Endothelial cell of umbilical vein (primary cell): ENCODE data around the gene MOAP1. TPM values are rescaled to one million over a fixed set of nuclear protein-coding genes. Genes with fewer than 3 reads are reported as not detected.
A peak's percentile ranks its signal among the peaks of the same experiment; 100 is the strongest.

Experiments used
- BruUV-seq: library from RNA; stranded (reverse); fragments of 400-500 nt; replicated peaks from 2 replicates; lab custom pipeline; 2021; lab: Mats Ljungman, UMichigan
- CTCF ChIA-PET: fragments of 300-600, 350-600 bp; sonication (Branson Sonifier 250); formaldehyde crosslinking; loops from one replicate; lab custom pipeline; 2021; ENCODE audit warnings: antibody characterized with exemption, inconsistent platforms; lab: Charles Lee
- POLR2A ChIA-PET: fragments of 300-600, 350-600 bp; sonication (Branson Sonifier 250); formaldehyde crosslinking; loops from one replicate; lab custom pipeline; 2021; ENCODE audit warnings: antibody characterized with exemption, inconsistent platforms; lab: Charles Lee
- DNase-seq: peaks from one replicate; pipeline ENCODE4 v3.0.0-alpha.2; 2011; ENCODE audit warnings: low read depth, low spot score
- FAIRE-seq: peaks from 2 replicates; lab custom pipeline; 2011; peaks lifted over from hg19 to GRCh38; lab: Jason Lieb, UNC
- H2AFZ ChIP-seq: 2 replicates; pipeline ENCODE4 v1.6.0; 2012; ENCODE audit warnings: low read depth, low read length, control low read depth, inconsistent platforms
- H3K27ac ChIP-seq: 2 replicates; pipeline ENCODE4 v1.5.1; 2011; ENCODE audit warnings: low read depth, mild to moderate bottlenecking, control low read depth, low read length, moderate library complexity; ENCODE audit not compliant: insufficient read depth
- H3K27me3 ChIP-seq, 2 experiments: 2 replicates each; pipeline versions ENCODE4 v1.6.0 to v1.6.1; 2011; ENCODE audit warnings: low read length in 2 of 2, mixed read lengths in 1 of 2; ENCODE audit not compliant: control insufficient read depth in 2 of 2, insufficient read depth in 2 of 2
- H3K36me3 ChIP-seq, 2 experiments: 2 replicates in 1 of 2; 3 replicates in 1 of 2; pipeline ENCODE4 v1.5.1; 2011; ENCODE audit warnings: low read length in 2 of 2, mild to moderate bottlenecking in 1 of 2, moderate library complexity in 1 of 2; ENCODE audit not compliant: control insufficient read depth in 2 of 2, insufficient read depth in 2 of 2; ENCODE audit errors: extremely low read depth in 1 of 2
- H3K4me1 ChIP-seq: 3 replicates; pipeline ENCODE4 v1.5.1; 2011; ENCODE audit warnings: mild to moderate bottlenecking, low read length; ENCODE audit not compliant: control insufficient read depth, insufficient read depth; ENCODE audit errors: extremely low read depth
- H3K4me2 ChIP-seq: 2 replicates; pipeline ENCODE4 v1.6.1; 2011; ENCODE audit warnings: low read length, control low read depth, mixed read lengths; ENCODE audit not compliant: insufficient read depth
- H3K4me3 ChIP-seq, 3 experiments: fragments of 200-600 bp in 1 of 3; sonication (generic), shearing (Covaris generic) in 1 of 3; replicated peaks in 1 of 3; 2 replicates each; pipeline ENCODE4 v1.5.1; 2011 to 2016; ENCODE audit warnings: control low read depth in 3 of 3, low read length in 3 of 3, mild to moderate bottlenecking in 2 of 3, inconsistent platforms in 1 of 3, low read depth in 1 of 3, moderate library complexity in 1 of 3; ENCODE audit not compliant: insufficient read depth in 1 of 3
- H3K79me2 ChIP-seq: 2 replicates; pipeline ENCODE4 v1.6.0; 2012; ENCODE audit warnings: low read length, inconsistent platforms; ENCODE audit not compliant: control insufficient read depth, insufficient read depth
- H3K9ac ChIP-seq: replicated peaks from 2 replicates; pipeline ENCODE3; 2011; ENCODE audit warnings: low read length, control low read depth; ENCODE audit not compliant: insufficient read depth; ENCODE audit errors: extremely low read depth
- H3K9me1 ChIP-seq: replicated peaks from 3 replicates; pipeline ENCODE4 v1.6.0; 2011; ENCODE audit warnings: mild to moderate bottlenecking, low read length; ENCODE audit not compliant: control insufficient read depth, insufficient read depth; ENCODE audit errors: extremely low read depth
- H3K9me3 ChIP-seq: replicated peaks from 2 replicates; pipeline ENCODE4 v1.5.1; 2012; ENCODE audit warnings: low read length, inconsistent platforms; ENCODE audit not compliant: control insufficient read depth, insufficient read depth
- H4K20me1 ChIP-seq: replicated peaks from 2 replicates; pipeline ENCODE3; 2011; ENCODE audit warnings: mild to moderate bottlenecking, low read length; ENCODE audit not compliant: control insufficient read depth, insufficient read depth; ENCODE audit errors: extremely low read depth
- CTCF ChIP-seq, 2 donors: IDR thresholded peaks; 1 replicate in 1 of 2; 2 replicates in 1 of 2; pipeline ENCODE4 v1.5.1; 2011; ENCODE audit warnings: low read length in 2 of 2, mild to moderate bottlenecking in 2 of 2, moderate library complexity in 2 of 2, control low read depth in 1 of 2, inconsistent platforms in 1 of 2, low read depth in 1 of 2; ENCODE audit not compliant: insufficient read depth in 1 of 2; ENCODE audit errors: extremely low read depth in 1 of 2
- EZH2 ChIP-seq: IDR thresholded peaks from 2 replicates; pipeline ENCODE4 v1.6.1; 2012; ENCODE audit warnings: borderline replicate concordance, low read depth, mild to moderate bottlenecking, moderate library complexity, low read length, inconsistent platforms; ENCODE audit not compliant: severe bottlenecking
- FOS ChIP-seq: IDR thresholded peaks from 2 replicates; pipeline ENCODE4 v1.6.1; 2011; ENCODE audit warnings: mild to moderate bottlenecking, low read length, moderate library complexity, borderline replicate concordance; ENCODE audit not compliant: insufficient read depth
- GATA2 ChIP-seq: IDR thresholded peaks from 2 replicates; pipeline ENCODE4 v1.7.0; 2011; ENCODE audit warnings: low read depth, mild to moderate bottlenecking, moderate library complexity, mixed read lengths, low read length; ENCODE audit not compliant: insufficient read length, insufficient read depth
- JUN ChIP-seq: IDR thresholded peaks from 2 replicates; pipeline ENCODE4 v1.6.1; 2011; ENCODE audit warnings: borderline replicate concordance, low read depth; ENCODE audit not compliant: insufficient read length, insufficient read depth
- MAX ChIP-seq: IDR thresholded peaks from 2 replicates; pipeline ENCODE4 v1.6.1; 2011; ENCODE audit not compliant: insufficient read depth, insufficient read length
- POLR2A ChIP-seq: IDR thresholded peaks from 2 replicates; pipeline ENCODE4 v1.6.1; 2012; ENCODE audit warnings: low read depth, mild to moderate bottlenecking, control low read depth, low read length
- POLR2AphosphoS5 ChIP-seq: IDR thresholded peaks from 2 replicates; pipeline ENCODE4 v1.6.1; 2012; ENCODE audit warnings: low read depth, mild to moderate bottlenecking, control low read depth, low read length, moderate library complexity; ENCODE audit not compliant: insufficient read depth
- dilution Hi-C: fragments of 300-500 bp; cut with MboI; formaldehyde crosslinking; loops from one replicate; pipeline ENCODE4 v1.15.0; 2019; ENCODE audit warnings: low sequenced_read_pairs; ENCODE audit not compliant: extremely low pct_ligation_motif_present
- intact Hi-C: fragments of 100-400 bp; cut with micrococcal nuclease; formaldehyde crosslinking; loops from one replicate; pipeline ENCODE4 v1.10.0; 2022
- polyA plus RNA-seq, 4 experiments: library from polyadenylated mRNA; depleted of rRNA in 3 of 4; stranded (reverse) in 3 of 4; unstranded in 1 of 4; fragments of >200 nt; gene quantifications; 2 replicates each; pipeline versions ENCODE4 v1.2.1 to v1.2.3, GENCODE V29; 2011 to 2012; ENCODE audit warnings: missing spikeins in 1 of 4
- total RNA-seq: library from RNA; stranded (reverse); gene quantifications from 2 replicates; pipeline ENCODE4 v1.2.3, GENCODE V29; 2021

MOAP1 gene
- total and polyA plus RNA-seq, 2 donors (not counting 3 experiments of a cell fraction or from before 2014, with no cell fraction given) = 15.0 to 21.0 TPM

GRCh38 chr14:93186466-93186865 lies 1.8 kb upstream of the MOAP1 start:
- dilution Hi-C loops = no loop called here
- no peaks in the 10 kb centered on the region for H4K20me1 ChIP-seq
- no peaks in the 10 kb centered on the region for H3K27me3 ChIP-seq
- peak; percentile 74 for FAIRE-seq
- H3K4me1 ChIP-seq = peaks cover 21% of the 10 kb centered on the region
- no peaks in the 10 kb centered on the region for H3K9me1 ChIP-seq
- CTCF ChIA-PET = interaction anchor here (1.9 kb wide), 1 partner anchor 21 kb away, joined by 14 read pairs; the partner anchor contains the start of genes GON7 and UBR7
- peak; percentile 29 for DNase-seq
- peak overlapping the region; percentile 36 for H3K9ac ChIP-seq
- intact Hi-C loops = loop anchor here (10.0 kb wide), 1 partner anchor 1082 kb away; the partner anchor contains the start of gene ATXN3
- H3K36me3 ChIP-seq = no peaks in the 10 kb centered on the region
- H2AFZ ChIP-seq = no peak overlapping the region
- TF ChIP-seq GATA2 (no peak), MAX (no peak), EZH2 (no peak), POLR2AphosphoS5 (no peak), CTCF (IDR thresholded peaks at IDR 0.05; ENCODE audit: extremely low read depth in 1 of 2, insufficient read depth in 1 of 2, low read depth in 1 of 2, low read length in 2 of 2) (no peak), JUN (no peak), FOS (no peak), POLR2A (no peak)
- no TSS peak for BruUV-seq
- H3K4me2 ChIP-seq = peak overlapping the region; percentile 99
- peak overlapping the region; percentile 25 for H3K27ac ChIP-seq
- peaks cover 18% of the 10 kb centered on the region for H3K79me2 ChIP-seq
- no peaks in the 10 kb centered on the region for H3K9me3 ChIP-seq
- no peak overlapping the region for H3K4me3 ChIP-seq
- POLR2A ChIA-PET = no interaction called here
